ENCODE measurements around the gene LRRC10B.

The LRRC10B gene

GRCh38 chr11:61526229-61526628 lies 17.7 kb downstream of the LRRC10B start:
- H3K27ac Mint-ChIP-seq = no peak overlapping the region

GRCh38 chr11:61526956-61527731 lies 18.6 kb downstream of the LRRC10B start:
- H3K4me3 Mint-ChIP-seq = no peak overlapping the region
- H3K27ac Mint-ChIP-seq = no peak overlapping the region
- H3K36me3 Mint-ChIP-seq (ENCODE audit: low read depth) = no peaks in the 10 kb centered on the region
- H3K27me3 Mint-ChIP-seq (ENCODE audit: low read depth) = peaks cover 4% of the 10 kb centered on the region
- no peaks in the 10 kb centered on the region for H3K9me3 Mint-ChIP-seq
- H3K4me1 Mint-ChIP-seq (ENCODE audit: low read depth) = no peaks in the 10 kb centered on the region

More at GRCh38 chr11:61526229-61526628, 17.7 kb downstream of the LRRC10B start:
- Mint-ChIP-seq H3K36me3 (ENCODE audit: low read depth) (no peaks in the 10 kb centered on the region), H3K4me3 (no peak overlapping the region), H3K27me3 (ENCODE audit: low read depth) (peaks cover 4% of the 10 kb centered on the region), H3K4me1 (ENCODE audit: low read depth) (no peaks in the 10 kb centered on the region), H3K9me3 (no peaks in the 10 kb centered on the region)

- Mint-ChIP-seq H3K4me1 (ENCODE audit: low read depth) (no peaks in the 10 kb centered on the region), H3K4me3 (no peak overlapping the region), H3K36me3 (ENCODE audit: low read depth) (no peaks in the 10 kb centered on the region), H3K27me3 (ENCODE audit: low read depth) (peaks cover 4% of the 10 kb centered on the region), H3K9me3 (no peaks in the 10 kb centered on the region), H3K27ac (no peak overlapping the region)
These were observed 19.6 kb downstream of the LRRC10B start for GRCh38 chr11:61528114-61528513.

- Mint-ChIP-seq H3K36me3 (ENCODE audit: low read depth) (no peaks in the 10 kb centered on the region), H3K27me3 (ENCODE audit: low read depth) (peaks cover 4% of the 10 kb centered on the region), H3K9me3 (no peaks in the 10 kb centered on the region), H3K4me1 (ENCODE audit: low read depth) (no peaks in the 10 kb centered on the region), H3K27ac (no peak overlapping the region), H3K4me3 (no peak overlapping the region)
These were observed 21.1 kb downstream of the LRRC10B start for GRCh38 chr11:61529537-61530225.

- no peak overlapping the region for H3K4me3 Mint-ChIP-seq
- H3K36me3 Mint-ChIP-seq (ENCODE audit: low read depth) = no peaks in the 10 kb centered on the region
- H3K4me1 Mint-ChIP-seq (ENCODE audit: low read depth) = no peaks in the 10 kb centered on the region
- H3K27ac Mint-ChIP-seq = no peak overlapping the region
- H3K9me3 Mint-ChIP-seq = no peaks in the 10 kb centered on the region
- H3K27me3 Mint-ChIP-seq (ENCODE audit: low read depth) = no peaks in the 10 kb centered on the region
These were observed 22.5 kb downstream of the LRRC10B start for GRCh38 chr11:61531044-61531443.

- Mint-ChIP-seq H3K4me3 (no peak overlapping the region), H3K27me3 (ENCODE audit: low read depth) (no peaks in the 10 kb centered on the region), H3K27ac (no peak overlapping the region), H3K36me3 (ENCODE audit: low read depth) (no peaks in the 10 kb centered on the region), H3K9me3 (no peaks in the 10 kb centered on the region), H3K4me1 (ENCODE audit: low read depth) (no peaks in the 10 kb centered on the region)
These were observed 23.8 kb downstream of the LRRC10B start for GRCh38 chr11:61532134-61533038.

- H3K27ac Mint-ChIP-seq = no peak overlapping the region
- no peaks in the 10 kb centered on the region for H3K9me3 Mint-ChIP-seq
- H3K4me3 Mint-ChIP-seq = no peak overlapping the region
- no peaks in the 10 kb centered on the region for H3K27me3 Mint-ChIP-seq (ENCODE audit: low read depth)
- no peaks in the 10 kb centered on the region for H3K4me1 Mint-ChIP-seq (ENCODE audit: low read depth)
- no peaks in the 10 kb centered on the region for H3K36me3 Mint-ChIP-seq (ENCODE audit: low read depth)
These were observed 24.5 kb downstream of the LRRC10B start for GRCh38 chr11:61533039-61533375.

- H3K36me3 Mint-ChIP-seq (ENCODE audit: low read depth) = no peaks in the 10 kb centered on the region
- no peaks in the 10 kb centered on the region for H3K27me3 Mint-ChIP-seq (ENCODE audit: low read depth)
- no peak overlapping the region for H3K27ac Mint-ChIP-seq
- H3K4me3 Mint-ChIP-seq = no peak overlapping the region
- H3K9me3 Mint-ChIP-seq = no peaks in the 10 kb centered on the region
- no peaks in the 10 kb centered on the region for H3K4me1 Mint-ChIP-seq (ENCODE audit: low read depth)
These were observed 24.9 kb downstream of the LRRC10B start for GRCh38 chr11:61533401-61533800.

GRCh38 chr11:61534025-61534932 lies 25.7 kb downstream of the LRRC10B start:
- Mint-ChIP-seq H3K4me3 (no peak overlapping the region), H3K36me3 (ENCODE audit: low read depth) (no peaks in the 10 kb centered on the region), H3K27ac (no peak overlapping the region), H3K4me1 (ENCODE audit: low read depth) (no peaks in the 10 kb centered on the region), H3K27me3 (ENCODE audit: low read depth) (no peaks in the 10 kb centered on the region), H3K9me3 (no peaks in the 10 kb centered on the region)

GRCh38 chr11:61534933-61535839 lies 26.6 kb downstream of the LRRC10B start:
- no peaks in the 10 kb centered on the region for H3K36me3 Mint-ChIP-seq (ENCODE audit: low read depth)
- no peak overlapping the region for H3K4me3 Mint-ChIP-seq
- H3K4me1 Mint-ChIP-seq (ENCODE audit: low read depth) = no peaks in the 10 kb centered on the region
- H3K27ac Mint-ChIP-seq = no peak overlapping the region
- H3K9me3 Mint-ChIP-seq = no peaks in the 10 kb centered on the region
- H3K27me3 Mint-ChIP-seq (ENCODE audit: low read depth) = no peaks in the 10 kb centered on the region

GRCh38 chr11:61535998-61536675 lies 27.6 kb downstream of the LRRC10B start:
- Mint-ChIP-seq H3K4me3 (no peak overlapping the region), H3K4me1 (ENCODE audit: low read depth) (no peaks in the 10 kb centered on the region), H3K27ac (no peak overlapping the region), H3K27me3 (ENCODE audit: low read depth) (no peaks in the 10 kb centered on the region), H3K36me3 (ENCODE audit: low read depth) (no peaks in the 10 kb centered on the region), H3K9me3 (no peaks in the 10 kb centered on the region)

GRCh38 chr11:61536676-61537270 lies 28.2 kb downstream of the LRRC10B start:
- Mint-ChIP-seq H3K36me3 (ENCODE audit: low read depth) (no peaks in the 10 kb centered on the region), H3K4me1 (ENCODE audit: low read depth) (no peaks in the 10 kb centered on the region), H3K4me3 (no peak overlapping the region), H3K27ac (no peak overlapping the region), H3K27me3 (ENCODE audit: low read depth) (no peaks in the 10 kb centered on the region), H3K9me3 (no peaks in the 10 kb centered on the region)

Measured in T-helper 1 cell treated with Interleukin-12 subunit alpha and Interleukin-12 subunit beta and Interleukin-4 antibody, amounts not matched to agents 30 μg/mL and 1 μg/mL, for 36 hours (primary cell).